Measurements from ENCODE around the gene BBS4.
A peak's percentile ranks its signal among the peaks of the same experiment; 100 is the strongest.

BBS4 gene

GRCh38 chr15:72760590-72761260 lies 74.7 kb downstream of the BBS4 start:
- no peak for DNase-seq (ENCODE audit: low read depth in 2 of 2)

- no peak for DNase-seq (ENCODE audit: low read depth in 2 of 2)
These were observed 78.6 kb downstream of the BBS4 start for GRCh38 chr15:72764656-72765055.

DNA sequence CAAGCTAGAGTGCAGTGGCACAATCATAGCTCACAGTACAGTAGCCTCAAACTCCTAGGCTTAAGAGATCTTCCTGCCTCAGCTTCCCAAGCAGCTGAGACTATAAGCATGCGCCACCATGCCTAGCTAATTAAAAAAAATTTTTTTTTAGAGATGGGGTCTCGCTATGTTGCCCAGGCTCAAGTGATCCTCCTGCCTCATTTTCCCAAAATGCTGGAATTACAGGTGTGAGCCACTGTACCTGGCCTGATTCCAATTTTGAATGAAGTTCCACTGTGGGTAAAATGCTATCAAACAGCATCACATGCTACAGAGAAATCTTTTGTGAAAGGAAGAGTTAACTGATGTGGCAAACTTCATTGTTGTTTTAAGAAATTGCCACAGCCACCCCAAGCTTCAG lies 80.0 kb downstream of the BBS4 start:
- DNase-seq (ENCODE audit: low read depth in 2 of 2), result no peak

DNA sequence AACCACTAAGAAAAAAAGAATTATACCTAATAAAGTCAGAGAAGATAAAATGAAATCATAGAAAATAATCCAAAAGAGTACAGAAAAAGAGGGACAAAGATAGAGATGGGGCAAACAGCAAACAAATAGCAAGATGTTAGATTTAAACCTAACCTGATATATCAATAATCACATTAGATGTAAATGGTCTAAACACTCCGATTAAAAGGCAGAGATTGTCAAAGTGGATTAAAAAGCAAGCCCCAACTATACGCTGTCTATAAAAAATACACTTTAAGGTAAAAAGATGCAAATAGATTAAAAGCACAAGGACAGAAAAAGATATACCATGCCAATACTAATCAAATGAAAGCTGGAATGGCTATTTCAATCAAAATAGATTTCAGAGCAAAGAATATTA lies 80.8 kb downstream of the BBS4 start:
- DNase-seq (ENCODE audit: low read depth in 2 of 2), result no peak

DNA sequence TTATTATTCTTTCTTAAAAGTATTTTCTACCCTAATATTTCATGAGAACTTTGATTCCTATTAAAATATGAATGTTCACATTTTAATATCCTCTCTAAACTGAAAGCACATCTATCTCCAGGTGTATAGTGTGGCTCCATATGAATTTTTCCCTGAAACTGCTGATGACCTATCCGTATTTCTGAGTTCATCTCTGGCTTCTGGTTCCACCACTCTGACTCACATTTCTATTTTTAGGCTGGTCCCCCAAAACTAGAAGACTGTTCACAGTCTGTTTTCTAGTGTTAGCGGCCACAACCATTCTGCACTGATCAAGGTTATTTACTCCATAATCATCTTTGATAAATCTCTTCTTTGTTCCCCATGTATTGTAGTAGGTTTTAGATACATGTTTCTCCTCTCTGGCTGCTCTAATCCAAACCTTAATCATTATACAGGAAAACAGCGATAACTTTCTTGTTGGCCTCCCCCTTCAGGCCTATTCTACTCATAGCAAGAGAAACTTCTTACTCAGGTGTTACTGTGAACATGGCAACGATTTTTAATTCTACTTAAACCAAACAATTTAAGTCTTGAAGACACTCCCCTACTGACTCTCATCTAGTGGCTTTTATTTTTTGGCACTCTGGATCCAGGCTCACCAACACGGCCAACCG lies 84.8 kb downstream of the BBS4 start:
- no peak for DNase-seq (ENCODE audit: low read depth in 2 of 2)

DNA sequence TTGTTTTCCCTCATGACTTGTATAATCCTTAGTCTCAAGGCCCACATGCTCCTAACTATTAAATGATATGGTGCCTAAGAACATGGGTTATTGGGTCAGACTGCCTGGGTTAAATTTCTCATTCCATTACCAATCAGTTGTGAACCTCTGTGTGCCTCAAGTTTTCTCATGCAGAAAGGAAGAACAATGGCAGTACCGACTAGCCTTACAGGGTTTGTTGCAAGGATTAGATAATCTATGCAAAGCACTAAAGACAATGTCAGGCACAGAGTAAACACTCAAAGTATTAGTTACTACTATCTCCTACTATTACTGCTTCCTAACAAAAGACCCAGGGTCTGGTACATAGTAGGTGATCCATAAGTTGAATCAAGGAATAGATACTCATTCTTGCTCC lies 85.3 kb downstream of the BBS4 start:
- no peak for DNase-seq (ENCODE audit: low read depth in 2 of 2)

GRCh38 chr15:72774696-72775383 lies 88.8 kb downstream of the BBS4 start:
- no peak for DNase-seq (ENCODE audit: low read depth in 2 of 2)

DNA sequence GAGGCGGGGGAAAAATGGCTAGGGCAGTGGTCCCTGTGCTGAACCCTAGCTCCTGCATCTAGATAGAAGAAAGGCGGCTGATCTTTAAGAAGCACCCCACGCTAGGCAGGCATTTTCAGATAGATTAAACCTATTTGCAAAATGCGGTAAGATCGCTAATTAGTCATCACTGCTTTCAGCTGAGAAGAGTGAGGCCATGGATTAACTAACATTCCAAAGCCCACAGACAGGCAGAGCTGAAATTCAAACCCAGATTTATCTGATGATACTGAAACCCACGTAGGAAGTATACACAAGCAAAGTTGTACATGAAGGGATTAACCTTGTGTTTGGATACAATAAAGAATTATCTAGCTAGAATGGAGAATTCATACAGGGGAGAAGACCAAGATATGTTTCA lies 92.8 kb downstream of the BBS4 start:
- no peak for DNase-seq (ENCODE audit: low read depth in 2 of 2)

DNA sequence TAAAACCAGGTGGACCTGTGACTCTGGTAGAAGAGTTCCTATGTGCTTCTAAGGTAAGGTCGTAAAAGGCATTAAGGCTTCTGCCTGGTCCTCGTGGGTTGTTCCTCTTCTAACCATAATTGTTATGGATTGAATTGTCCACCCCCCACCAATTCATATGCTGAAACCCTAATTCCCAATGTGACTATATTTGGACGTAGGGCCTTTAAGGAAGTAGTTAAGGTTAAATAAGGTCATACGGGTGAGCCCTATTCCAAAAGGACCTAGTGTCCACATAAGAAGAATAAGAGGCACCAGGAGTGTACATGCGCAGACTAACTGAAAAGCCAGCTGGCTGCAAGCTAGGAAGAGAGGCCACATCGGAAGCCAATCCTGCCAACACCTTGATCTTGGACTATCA lies 95.6 kb downstream of the BBS4 start:
- no peak for DNase-seq (ENCODE audit: low read depth in 2 of 2)

DNA sequence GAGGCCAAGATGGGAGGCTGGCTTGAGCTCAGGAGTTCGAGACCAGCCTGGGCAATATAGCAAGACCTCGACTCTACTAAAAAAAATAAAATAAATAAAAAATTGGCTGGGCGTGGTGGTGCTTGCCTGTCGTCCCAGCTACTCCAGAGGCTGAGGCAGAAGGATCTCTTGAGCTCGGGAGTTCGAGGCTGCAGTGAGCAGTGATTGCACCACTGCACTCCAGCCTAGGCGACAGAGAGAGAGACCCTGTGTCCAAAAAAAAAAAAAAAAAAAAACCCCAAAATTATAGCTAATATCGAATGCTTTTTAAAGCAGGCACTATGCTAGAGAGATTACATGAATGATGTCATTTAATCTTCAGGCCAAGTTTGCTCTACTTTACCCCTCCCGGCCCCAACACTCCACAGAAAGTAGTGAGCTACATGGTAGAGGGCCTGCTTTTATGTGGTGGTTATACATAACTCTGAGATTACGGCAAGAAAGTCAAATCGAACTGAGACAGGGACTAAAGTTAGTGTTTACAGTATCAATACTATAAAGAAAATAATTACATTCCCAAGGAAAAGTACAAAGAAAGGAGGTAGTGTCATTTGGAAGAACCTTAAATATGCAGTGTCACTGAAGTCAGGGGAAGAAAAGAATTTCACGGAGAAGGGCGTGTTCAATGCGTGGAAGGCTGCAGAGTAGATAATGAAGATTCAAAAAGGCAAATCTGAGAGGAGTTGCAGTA lies 96.4 kb downstream of the BBS4 start:
- no peak for DNase-seq (ENCODE audit: low read depth in 2 of 2)

- DNase-seq (ENCODE audit: low read depth in 2 of 2), result peak; percentile 18 to 20
These were observed 97.1 kb downstream of the BBS4 start for GRCh38 chr15:72783004-72783639.

DNA sequence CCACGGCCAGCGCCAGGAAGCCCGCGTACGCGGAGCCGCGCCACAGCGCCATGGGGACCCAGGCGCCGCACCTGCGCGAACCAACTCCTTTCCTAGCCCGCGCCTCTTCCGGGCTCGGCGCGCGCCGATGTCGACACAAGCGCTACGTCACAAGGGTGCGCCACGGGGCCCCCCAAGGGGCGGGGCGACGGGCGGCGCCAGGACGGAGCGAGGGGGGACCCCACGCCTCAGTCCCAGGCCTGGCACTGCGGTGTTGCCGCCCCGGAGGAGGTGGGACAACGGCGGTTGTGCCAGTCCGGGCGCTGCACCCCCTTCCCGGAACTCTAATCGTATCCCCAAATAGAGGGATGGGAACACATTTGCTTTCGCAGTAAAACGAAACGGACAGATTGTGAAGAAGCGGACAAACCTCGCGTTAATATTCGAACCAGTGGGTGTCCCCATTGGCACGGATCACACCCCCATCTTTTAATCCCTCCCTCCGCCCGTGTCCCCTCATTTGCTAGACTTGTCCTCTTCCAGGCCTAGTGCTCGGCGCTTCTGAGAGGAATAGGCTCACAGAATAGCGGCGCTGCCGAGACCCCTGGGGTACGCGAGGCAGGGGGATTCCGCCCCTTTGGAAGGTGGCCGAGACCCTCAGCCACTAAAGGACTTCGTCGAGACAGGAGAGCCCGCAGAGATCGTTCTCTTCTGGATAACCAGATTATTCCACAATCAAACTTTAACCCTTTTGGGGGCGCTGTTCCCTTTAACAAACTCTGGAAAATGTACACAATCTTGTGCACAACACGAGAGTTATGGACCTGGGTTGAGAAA lies 97.8 kb downstream of the BBS4 start, which contains the start of gene ADPGK:
Gene ADPGK, minus strand, starts transcription at position 119 of the 816 bp plus-strand sequence. Its CDS starts 67 bp downstream, at position 52.
- DNase-seq (ENCODE audit: low read depth in 2 of 2), result peak; percentile 89

GRCh38 chr15:72784456-72784876 lies 98.5 kb downstream of the BBS4 start:
- DNase-seq (ENCODE audit: low read depth in 2 of 2), result no peak

DNA sequence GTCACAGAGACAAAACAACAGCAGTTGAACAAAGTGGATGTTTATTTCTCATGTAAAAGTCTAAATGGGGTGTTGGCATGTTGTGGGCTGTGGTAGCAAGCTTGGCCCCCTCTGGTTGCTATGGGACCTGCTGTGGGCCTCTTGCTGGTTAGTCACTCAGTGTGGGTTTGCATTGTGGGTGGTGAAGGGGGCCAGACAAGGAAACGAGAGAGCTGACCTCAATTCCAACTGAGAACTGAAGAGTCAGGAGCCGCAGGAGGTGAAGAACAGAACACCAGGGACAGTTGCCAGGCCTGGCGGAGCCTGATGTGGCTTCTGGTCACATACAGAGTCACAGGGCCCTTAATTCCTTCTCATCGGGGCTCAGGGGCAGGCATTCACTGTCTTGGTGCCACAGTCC lies 99.4 kb downstream of the BBS4 start:
- DNase-seq (ENCODE audit: low read depth in 2 of 2), result peak in 1 of 2 donors; percentile 18

DNA sequence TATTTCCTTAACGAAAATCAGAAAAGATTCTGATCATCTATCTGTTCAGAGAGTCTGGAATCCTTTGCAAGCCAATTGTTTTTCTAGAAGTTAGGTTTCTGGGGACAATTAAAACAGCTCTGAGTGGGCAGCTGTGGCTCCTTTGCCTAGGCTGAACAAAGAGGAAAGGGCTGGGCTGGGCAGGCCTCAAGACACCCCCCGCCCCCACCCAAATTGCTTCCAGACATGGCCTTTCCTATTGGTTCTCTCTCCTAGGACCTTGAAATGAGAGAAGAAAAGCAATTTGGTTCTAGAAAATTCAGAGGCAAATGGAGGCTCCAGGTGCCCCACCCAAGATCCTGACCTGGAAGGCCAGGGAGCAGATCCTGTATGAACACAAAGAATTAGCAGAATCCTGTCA lies 99.8 kb downstream of the BBS4 start:
- DNase-seq (ENCODE audit: low read depth in 2 of 2), result no peak

- no peak for DNase-seq (ENCODE audit: low read depth in 2 of 2)
These were observed 100.2 kb downstream of the BBS4 start for GRCh38 chr15:72786242-72786641.

- no peak for DNase-seq (ENCODE audit: low read depth in 2 of 2)
These were observed 100.8 kb downstream of the BBS4 start for GRCh38 chr15:72786676-72787345.

DNA sequence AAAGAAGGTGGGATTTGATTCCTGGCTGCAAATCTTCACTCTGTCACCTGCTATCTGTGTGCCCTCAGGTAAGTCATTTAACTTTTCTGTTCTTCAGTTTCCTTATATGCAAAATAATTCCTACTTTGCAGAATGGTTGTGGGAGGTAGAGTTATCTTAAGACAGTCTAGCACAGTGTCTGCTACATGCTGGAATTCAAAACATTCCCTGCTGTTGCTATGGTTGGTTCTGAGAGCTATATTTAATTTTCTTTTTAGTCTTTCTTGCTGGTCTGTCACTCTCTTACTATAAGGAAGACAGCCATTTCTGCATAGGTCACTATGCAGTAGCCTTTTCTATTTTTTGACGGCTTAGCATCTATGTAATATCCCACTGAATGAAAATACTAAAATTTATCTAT lies 101.5 kb downstream of the BBS4 start:
- no peak for DNase-seq (ENCODE audit: low read depth in 2 of 2)

Data from activated CD4-positive, alpha-beta T cell treated with anti-CD3 and anti-CD28 coated beads for 24 hours (primary cell).